ENCODE results near the gene CNTNAP2.
"Not testable (repeated sequence)": the region's sequence is repeated elsewhere in the genome, so short reads cannot be mapped to it uniquely, and the experiment has no call there.

Gene CNTNAP2

GRCh38 chr7:148442933-148443332, 2326.3 kb downstream of the CNTNAP2 start:
- no peak for DNase-seq (ENCODE audit: low read depth)

DNA sequence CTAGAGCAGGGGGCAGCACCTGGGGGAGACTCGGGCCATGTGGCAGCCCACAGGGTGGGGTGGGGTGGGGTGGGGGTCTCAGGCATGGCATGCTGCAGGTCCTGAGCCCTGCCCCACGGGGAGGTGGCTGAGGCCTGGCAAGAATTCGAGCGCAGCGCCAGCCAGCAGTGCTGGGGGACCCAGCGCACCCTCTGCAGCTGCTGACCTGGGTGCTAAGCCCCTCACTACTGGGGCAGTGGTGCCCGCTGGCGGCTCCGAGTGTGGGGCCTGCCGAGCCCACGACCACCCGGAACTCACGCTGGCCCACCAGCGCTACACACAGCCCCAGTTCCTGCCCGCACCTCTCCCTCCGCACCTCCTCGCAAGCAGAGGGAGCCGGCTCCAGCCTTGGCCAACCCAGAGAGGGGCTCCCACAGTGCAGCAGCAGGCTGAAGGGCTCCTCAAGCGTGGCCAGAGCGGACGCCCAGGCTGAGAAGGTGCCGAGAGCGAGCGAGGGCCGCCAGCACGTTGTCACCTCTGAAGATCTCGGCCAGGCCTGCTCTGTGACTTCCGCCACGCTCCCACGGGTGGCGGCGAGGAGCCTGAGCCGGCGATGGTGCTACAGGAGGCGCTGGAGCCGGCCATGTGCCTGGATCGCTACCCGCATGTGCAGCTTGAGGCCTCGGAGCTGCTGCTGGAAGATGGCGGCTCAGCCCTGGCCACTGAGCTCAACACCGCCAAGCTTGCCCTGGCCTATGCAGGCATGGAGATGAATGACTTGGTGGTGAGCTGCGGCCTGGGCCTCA, 2328.9 kb downstream of the CNTNAP2 start:
- no peak for DNase-seq (ENCODE audit: low read depth)

- no peak for DNase-seq (ENCODE audit: low read depth)
Observed at GRCh38 chr7:148447221-148447849, 2330.7 kb downstream of the CNTNAP2 start.

- DNase-seq (ENCODE audit: low read depth): not testable (repeated sequence)
Observed at GRCh38 chr7:148451526-148451925, 2334.9 kb downstream of the CNTNAP2 start.

- no peak for DNase-seq (ENCODE audit: low read depth)
Observed at GRCh38 chr7:148456351-148456750, 2339.8 kb downstream of the CNTNAP2 start.

DNA sequence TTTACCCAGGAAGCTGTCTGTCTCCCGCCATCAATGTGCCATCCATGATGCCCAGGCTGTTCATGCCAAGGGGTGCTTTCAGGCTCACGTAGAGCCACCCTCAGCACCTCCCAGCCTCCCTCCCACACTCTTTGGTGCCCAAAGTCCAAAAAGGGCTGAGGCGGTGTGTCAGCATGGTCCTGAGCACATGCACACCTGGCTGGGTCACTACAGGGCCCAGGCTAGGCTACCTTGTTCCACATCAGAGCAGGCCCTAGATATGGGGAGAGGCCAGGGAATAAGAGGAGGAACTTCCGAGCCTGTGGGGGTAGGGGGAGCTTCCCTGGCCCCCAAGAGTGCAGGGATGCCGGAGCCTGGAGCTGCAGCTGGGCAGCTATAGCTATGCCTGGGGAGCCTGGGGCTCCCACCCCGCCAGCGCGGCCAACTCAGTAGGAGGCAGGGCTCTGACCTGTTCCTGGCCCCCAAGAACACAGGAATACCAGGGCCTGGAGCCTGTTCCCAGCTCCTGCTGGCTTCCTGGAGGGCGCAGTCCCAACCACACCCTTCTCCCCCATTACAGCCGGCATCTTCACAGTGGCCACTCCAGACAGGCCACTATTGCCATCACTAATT, 2340.8 kb downstream of the CNTNAP2 start:
- no peak for DNase-seq (ENCODE audit: low read depth)

GRCh38 chr7:148458263-148458662, 2341.7 kb downstream of the CNTNAP2 start:
- DNase-seq (ENCODE audit: low read depth): no peak

GRCh38 chr7:148461392-148462179, 2345.0 kb downstream of the CNTNAP2 start:
- no peak for DNase-seq (ENCODE audit: low read depth)

- DNase-seq (ENCODE audit: low read depth): not testable (repeated sequence)
Observed at GRCh38 chr7:148462774-148463173, 2346.2 kb downstream of the CNTNAP2 start.

GRCh38 chr7:148463210-148463609, 2346.6 kb downstream of the CNTNAP2 start:
- DNase-seq (ENCODE audit: low read depth): no peak

GRCh38 chr7:148464947-148465346, 2348.3 kb downstream of the CNTNAP2 start:
- DNase-seq (ENCODE audit: low read depth): no peak

GRCh38 chr7:148465441-148465840, 2348.8 kb downstream of the CNTNAP2 start:
- not testable (repeated sequence) for DNase-seq (ENCODE audit: low read depth)

DNA sequence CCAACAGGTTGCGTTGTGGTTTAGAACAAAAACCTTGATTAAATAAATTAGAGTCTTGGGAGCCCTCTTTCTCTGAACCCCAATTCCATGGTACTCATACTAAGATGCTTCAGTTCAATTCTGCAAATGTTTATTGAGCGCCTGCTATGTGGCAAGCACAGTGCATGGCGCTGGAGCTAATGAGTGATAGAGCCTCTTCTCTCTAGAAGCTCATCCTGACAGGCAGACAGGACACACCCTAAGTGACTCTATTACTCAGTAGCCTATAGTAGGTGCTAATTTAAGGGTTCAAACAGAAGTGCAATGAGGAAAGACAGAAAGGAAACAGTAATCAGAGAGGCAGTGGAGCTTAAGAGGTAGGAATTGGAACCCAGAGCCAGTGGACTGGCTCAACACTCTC, 2349.5 kb downstream of the CNTNAP2 start:
- no peak for DNase-seq (ENCODE audit: low read depth)

GRCh38 chr7:148468700-148469098, 2352.1 kb downstream of the CNTNAP2 start:
- DNase-seq (ENCODE audit: low read depth): no peak
